GM21528 (cell line): Measurements from ENCODE around the gene TM4SF20.
"Not testable (repeated sequence)": the region's sequence is repeated elsewhere in the genome, so short reads cannot be mapped to it uniquely, and the experiment has no call there.

Experiments
- ATAC-seq: cut with Tn5 transposase; IDR thresholded peaks from one replicate; pipeline ENCODE4 v1.9.1; 2021; ENCODE audit warnings: mild to moderate bottlenecking, moderate library complexity; ENCODE audit not compliant: unreplicated experiment, low FRiP score

TM4SF20 gene

DNA sequence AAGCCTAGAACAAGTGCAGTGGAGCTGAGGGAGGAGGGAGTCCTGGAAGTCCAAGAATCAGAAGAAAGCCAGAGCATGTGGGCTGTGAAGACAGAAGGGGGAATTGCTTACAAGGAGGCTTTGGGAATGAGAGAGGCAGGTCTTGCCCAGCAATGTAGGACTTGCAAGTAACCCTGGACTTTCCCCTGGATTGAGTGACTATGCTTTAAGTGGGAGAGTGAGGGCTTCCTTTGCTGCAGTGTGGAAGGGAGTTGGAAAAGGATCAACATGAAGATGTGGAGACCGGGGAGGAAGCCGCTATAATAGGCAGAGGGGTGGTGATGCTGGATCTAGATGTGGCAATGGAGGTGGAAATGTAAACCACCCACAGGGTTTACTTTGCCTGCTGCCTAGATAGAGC, 22.4 kb upstream of the TM4SF20 start:
- ATAC-seq: no peak

DNA sequence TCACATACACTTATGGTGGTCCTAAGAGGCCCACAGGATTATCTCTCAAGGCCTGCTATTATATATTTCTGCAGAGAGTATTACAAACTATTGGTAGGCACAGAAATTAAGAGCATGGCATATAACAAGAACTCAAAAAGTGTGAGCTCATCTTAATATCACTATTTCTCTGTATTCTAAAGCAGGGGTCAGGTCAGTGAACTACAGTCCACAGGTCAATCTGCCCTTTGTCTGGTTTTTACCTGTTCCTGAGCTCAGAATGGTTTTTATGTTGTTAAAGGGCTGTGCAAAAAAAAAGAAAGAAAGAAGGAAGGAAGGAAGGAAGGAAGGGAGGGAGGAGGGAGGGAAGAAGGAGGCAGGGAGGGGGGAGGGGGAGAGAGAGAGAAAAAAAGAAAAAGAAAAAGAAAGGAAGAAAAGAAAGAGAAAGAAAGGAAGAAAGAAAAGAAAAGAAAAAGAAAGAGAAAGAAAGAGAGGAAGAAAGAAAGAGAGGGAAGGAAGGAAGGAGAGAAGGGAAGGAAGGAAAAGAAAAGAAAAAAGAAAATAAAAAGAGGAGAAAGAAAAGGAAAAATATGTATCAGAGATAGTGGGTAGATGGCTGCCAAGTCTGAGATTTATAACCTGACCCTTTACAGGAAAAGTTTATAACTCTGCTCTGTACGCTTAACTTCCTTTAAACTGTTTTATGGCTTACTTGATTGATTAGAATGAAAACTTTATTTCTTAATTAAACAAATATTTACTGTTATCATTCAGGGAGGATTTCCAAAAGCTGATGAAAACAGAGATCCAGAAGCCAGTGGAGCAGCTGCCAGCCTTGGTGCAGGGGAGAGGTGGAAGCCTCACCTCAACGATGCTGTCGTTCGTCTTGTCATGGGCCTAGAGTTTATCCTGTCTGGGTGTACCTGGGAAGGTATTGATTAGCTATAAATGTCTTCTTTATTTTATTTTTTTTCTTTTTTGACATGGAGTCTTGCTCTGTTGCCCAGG, 19.9 kb upstream of the TM4SF20 start:
- no peak for ATAC-seq

DNA sequence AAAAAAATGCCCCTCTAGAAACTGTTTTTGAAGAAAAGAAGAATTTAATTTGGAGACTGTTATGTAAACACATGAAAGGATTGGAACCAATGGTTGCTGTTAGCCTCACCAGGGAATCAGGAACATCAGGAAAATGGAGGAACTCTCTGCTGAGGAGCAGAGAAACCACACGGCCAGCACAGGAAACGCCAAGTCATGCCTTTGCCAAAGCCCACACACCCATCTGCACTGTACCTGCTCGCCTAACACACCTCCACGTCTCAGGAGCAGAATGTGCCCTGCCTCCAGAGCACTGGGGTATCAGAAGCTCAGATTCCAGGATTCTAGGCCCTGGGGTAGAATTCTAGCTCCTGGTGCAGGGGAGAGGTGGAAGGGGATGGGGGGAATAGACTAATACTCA, 18.5 kb upstream of the TM4SF20 start:
- no peak for ATAC-seq

DNA sequence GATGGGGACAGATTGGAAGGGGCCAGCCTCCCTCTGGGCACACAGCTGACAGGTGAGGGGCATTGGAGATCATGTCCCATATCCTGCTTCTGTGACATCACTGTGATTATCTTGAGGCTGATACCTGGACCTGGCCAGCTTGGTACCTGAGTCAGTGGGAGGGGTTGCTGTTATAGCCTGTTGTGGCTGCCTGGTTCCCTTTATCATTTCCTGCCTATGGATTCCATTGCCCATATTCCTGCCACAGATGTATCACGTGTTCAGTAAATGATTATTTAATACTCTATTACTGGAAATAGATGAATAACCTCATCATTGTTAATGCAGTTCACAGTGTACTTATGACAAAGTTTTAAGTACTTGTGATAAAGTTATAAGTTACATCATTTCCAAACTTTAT, 16.4 kb upstream of the TM4SF20 start:
- ATAC-seq: no peak

DNA sequence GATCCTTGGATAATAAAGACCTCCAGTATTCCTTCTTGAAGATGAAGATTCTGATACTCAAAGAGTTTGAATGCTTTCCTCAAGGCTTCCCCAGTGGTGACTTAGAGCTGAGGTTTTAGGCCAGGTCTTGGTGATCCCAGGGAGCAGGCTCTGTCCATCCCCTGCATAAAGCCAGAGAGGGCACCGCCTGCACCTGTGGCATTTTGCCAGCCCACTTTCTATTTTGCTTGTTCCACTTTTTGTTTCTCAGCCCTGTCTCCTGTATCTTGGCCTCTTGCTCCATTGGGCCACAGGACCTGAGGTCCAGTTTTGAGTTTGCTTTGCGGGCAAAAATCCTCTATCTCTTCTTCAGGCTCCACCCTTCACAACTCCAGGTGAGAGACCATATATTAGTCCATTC, 15.3 kb upstream of the TM4SF20 start:
- ATAC-seq: no peak

DNA sequence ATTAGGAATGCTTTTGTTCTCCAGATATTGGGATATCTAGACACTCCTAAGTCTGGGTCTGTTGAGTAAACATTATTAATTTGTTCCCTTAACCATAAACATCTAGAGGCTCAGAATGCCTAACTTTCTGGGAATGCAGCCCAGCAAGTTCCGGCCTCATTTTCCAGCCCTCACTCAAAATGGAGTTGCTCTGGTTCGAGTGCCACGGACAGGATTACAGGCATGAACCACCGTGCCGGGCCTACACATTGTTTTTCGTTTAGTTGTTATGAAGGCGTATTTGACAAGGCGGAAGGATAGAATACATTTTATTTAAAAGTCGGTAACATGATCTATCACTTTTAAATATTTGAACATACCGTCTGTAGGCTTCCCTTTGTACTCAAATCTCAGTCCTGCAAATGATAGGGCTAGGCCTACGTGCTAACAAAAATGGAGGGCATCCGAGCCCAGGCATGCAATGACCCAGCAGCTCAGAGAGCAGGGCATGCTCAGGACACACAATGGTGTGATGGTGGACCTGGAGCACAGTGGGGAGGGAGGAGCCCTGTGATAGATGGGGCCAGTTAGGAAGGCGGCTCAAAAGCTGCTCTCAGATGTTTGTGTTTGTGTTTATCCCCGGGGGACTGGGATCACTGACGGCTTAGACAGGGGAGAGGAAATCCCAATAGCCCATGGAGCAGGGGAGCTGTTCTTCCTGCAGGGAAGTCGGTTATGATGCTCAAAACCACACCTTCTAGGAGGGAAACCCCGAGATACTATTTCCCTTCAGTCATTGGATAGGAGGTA, 11.6 kb upstream of the TM4SF20 start:
- ATAC-seq: no peak

DNA sequence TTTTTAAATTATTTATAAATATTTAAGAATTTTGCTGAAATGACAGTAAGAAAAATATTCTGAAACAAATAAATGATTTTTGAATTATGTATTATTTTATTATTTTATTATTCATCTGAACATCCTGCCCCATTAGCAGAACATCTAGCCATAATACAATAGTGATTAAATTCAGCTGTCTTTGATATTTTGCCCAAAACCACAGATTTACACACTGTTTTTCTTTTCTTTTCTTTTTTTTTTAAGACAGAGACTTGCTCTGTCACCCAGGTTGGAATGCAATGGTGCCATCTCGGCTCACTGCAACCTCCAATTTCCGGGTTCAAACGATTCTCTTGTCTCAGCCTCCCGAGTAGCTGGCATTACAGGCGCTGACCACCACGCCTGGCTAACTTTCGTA, 10.6 kb upstream of the TM4SF20 start:
- ATAC-seq: no peak

DNA sequence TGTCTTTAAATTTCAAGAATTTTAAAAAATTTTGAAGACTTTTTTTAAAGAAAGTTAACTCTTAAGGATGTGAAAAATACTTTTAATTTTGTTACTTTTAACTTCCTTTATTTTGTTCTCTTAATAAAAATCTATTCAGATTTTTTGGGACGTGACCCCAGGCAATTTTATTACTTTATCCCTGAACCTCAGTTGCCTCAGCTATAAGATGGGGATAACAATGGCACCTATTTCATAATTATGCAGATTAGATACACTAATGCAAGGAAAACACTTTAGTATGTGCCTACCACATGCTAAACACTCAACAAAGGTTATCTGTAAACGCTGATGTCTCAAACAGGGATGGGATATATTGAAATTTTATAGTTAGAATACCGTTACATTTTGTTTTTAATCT, 10.1 kb upstream of the TM4SF20 start:
- no peak for ATAC-seq

DNA sequence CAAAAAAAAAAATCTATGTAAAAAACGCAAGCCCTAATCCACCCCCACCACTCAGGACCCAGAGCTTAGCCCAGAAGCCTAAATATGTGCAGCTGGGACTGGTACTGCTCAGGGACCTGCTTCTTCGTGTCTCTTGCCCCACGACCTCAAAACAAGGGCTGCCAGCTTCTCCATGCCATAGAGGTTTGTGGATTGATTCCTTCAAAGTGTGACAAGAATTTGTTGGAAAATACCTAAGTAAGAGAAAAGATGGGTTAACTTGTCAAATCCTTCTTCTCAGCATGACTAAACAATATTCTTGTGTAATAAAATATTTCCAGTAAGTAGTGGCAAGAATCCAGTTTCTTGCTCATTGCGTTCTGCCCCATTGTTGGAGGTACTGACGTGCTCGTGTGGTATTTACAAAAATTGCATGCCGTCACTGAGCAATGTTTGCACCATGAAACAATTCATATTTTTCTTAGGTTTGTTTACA, 9.5 kb upstream of the TM4SF20 start:
- no peak for ATAC-seq

DNA sequence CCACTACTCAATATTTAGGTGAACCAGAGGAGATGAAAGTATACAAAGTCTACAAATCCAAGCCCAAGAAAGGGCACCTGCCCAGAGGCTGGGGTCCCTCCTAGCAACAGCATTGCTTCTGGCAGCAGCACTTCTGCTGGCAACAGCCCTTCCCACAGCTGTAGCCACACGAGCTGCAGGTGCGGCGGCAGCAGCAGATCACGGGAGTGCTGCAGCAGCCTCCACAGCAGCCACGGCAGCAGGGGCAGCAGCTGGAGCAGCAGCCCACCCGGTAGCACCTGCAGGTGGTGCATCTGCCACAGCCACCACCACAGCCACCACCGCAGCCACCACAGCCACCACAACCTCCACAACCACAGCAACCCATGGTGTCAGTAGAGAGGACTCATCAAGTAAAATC, 8.5 kb upstream of the TM4SF20 start, which contains the start of gene SCYGR1:
Gene SCYGR1 (minus strand): TSS at position 367 of the 400 bp plus-strand sequence. CDS start 0 bp downstream, at position 367.
- not testable (repeated sequence) for ATAC-seq

DNA sequence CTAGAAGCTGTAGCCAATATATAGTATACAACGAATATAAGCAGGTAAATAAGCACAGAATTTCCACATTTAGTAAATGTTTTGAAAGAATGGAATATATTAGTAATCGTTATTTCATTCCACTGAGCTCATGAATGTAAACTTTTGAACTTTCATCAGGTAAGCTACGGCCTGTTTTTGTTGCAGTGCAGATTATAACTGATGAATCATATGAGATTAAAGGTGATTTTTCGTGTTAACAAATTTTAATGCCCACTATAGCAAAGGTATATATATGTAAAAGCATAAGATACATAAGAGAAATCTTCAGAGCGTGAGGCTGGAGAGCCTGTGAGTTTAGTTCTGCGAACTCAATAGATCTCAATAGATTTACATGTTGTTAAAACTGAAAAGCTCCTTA, 7.5 kb upstream of the TM4SF20 start:
- no peak for ATAC-seq

DNA sequence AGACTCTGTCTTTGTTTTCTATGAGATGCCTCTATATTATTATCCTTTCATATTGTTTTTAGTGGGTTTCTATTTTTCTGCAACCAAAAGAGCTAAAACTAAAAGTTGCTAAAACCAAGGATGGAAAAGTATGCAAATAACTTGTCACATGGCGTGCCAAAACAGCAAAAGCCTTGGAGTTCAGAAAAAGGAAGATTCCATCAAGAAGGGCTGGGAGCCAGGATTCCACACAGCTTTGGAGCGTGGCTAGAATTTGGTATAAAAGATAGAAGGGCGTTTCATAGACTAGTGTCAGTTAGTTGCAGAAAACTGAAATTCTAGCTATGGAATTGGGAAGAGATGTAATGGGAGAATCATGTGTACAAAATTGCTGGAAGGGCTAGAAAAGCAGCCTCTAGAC, 4.6 kb upstream of the TM4SF20 start:
- ATAC-seq: no peak

DNA sequence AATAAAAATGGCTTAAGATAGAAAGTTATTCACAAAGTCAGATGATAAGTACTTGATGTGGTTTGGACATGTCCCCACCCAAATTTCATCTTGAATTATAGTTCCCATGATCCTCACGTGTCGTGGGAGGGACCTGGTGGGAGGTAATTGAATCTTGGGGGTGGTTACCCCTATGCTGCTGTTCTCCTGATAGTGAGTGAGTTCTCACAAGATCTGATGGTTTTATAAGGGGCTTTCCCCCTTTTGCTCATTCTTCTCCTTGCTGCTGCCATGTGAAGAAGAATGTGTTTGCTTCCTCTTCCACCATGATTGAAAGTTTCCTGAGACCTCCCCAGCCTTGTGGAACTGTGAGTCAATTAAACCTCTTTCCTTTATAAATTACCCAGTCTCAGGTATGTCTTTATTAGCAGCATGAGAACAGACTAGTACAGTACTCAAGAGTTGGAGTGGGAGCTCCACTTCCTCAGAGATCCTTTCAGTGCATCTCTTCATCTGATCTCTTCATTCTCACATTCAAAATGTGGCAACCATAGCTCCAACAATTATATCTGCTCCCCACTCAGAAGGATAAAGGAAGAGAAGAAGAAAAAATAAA, 3.2 kb upstream of the TM4SF20 start:
- ATAC-seq: not testable (repeated sequence)

DNA sequence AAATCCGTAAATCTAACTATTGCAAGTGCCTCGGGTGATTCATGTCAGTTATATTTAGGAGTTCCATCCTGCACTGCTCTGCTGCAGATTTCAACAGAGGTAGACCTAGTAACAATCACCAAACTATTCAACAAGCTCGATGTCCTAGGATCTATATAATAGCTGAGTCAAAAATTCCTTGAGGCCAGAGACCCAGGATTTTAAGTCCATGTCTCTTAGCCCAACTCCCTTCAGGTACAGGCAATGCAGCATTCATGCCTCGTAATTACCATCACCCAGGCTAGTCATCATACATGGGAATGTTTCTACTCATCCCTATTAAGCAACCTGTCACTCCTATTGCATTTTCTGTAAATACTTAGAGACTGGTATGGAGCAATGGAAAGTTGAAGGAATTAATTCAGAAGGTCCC, 729 bp downstream of the TM4SF20 start:
- ATAC-seq: no peak

DNA sequence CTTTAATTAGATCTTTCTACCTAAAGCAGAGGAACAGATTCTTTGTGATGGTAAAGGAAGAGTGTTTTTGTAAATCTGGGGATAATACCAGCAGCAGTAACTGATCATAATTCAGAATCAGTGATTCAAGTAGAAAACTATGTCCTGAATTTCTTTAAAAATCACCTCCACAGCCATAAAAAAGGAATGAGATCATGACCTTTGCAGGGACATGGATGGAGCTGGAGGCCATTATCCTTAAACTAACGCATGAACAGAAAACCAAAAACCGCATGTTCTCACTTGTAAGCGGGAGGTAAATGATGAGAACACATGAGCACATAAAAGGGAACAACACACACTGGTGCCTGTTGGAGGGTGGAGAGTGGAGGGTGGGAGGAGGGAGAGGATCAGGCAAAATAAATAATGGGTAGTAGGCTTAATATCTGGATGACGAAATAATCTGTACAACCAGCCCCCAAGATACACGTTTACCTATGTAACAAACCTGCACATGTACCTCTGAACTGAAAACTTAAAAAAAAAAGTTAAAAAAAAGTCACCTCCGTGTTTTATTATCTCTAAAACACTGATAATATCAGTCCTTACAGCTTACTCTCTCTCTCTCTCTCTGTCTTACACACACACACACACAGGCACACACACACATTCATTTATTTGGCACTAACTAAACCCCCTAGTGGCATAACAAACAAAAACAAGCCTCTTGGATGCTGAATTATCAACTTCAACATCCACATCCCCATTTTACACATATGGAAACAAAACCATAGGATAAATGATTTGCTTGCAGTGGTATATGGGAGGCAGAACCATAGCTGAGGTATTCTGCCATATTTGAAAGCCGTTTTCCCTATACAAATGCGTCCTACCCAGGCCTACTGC, 1.4 kb downstream of the TM4SF20 start:
- ATAC-seq: no peak

DNA sequence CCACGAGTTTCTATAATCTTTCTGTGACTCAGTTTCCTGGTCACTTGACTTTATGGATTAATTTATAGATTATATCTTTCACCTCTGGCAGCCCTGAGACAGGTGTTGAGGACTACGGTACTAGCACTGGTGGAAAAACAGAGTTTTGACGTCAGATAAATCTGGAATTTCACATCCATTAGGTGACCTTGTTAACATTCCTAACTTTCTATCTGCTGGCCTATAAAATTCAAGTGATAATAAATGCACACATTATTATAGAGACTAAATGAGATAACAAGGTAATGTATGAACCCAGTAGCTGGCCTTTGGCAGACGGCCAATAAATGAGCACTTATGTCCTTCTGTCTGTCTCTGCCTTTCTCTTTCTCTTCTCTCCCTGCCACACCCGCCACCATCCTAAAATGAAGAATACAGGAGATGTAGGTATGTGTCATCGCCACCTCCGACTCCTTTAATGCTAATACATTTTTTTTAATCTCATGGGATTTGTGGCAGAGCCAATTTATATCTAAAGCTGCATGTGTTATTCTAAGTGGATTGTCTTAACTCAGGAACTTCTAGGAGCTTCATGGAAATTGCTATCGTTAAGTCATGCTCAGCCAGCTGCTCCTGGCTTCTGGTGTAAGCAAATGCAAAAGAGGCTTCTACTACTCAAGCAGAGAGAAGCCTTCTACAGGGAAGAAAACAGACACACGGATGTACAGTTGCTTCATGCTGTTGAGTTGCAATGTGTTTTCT, 2.3 kb downstream of the TM4SF20 start:
- no peak for ATAC-seq

DNA sequence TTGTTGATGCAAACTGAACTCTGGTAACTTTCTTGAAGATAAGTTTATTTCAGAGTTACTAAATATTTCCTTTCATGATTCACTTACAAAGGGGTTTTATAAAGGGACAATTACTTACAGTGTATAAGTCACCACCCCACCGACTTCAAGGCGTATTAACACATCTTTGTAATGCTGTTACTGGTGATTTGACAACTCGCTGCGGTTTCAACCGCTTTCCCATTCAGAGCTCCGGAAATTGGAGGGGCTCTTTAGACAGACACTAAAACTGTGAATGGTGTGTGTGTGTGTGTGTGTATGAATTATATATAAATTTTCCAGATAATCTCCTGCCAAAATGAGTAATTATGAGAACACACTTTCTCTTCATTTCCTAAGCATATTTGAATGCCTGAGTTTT, 4.9 kb downstream of the TM4SF20 start:
- ATAC-seq: no peak

DNA sequence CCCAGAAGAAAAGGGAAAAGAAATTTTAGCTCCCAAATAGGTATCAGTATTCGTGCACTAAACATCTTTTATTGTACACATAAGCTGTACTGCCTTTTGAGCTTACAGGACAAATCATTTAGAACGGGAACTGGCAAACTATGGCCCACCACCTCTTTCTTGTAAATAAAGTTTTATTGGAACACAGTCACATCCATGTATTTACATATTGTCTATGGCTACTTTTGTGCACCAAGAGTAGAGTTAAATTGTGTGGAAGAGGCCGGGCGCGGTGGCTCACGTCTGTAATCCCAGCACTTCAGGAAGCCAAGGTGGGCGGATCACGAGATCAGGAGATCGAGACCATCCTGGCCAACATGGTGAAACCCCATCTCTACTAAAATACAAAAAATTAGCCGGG, 5.7 kb downstream of the TM4SF20 start:
- ATAC-seq: no peak

DNA sequence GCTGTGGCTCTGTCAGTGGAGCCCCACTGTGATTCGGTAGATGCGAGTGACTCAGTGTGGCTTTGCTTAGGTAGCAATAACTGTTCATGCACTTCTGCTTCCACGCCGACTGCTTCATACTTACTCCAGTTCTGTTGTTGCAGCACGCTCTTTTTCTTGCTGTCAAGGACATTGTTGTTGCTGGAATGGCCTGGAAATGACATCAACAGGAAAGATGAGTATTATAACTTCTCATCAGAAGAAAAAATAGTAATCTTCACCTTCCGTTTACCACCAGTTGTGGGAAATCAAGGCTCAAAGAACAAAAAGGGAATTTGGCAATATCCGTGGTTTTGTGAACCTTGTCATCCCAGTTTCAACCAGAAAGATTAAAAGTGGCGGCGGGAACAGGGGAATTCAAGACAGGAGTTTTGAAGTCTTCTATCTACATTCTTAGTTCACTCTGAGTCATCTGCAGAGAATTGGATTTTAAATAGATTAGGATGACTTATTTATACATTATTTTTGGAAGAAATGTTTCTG, 8.3 kb downstream of the TM4SF20 start:
- no peak for ATAC-seq
